ENCODE results near the gene LENG9. TPM values are rescaled to one million over a fixed set of nuclear protein-coding genes. Genes with fewer than 3 reads are reported as not detected.

LENG9 gene
- total and polyA plus RNA-seq, 2 of the 13 experiments (the other 11 are each of a cell fraction or from before 2014, with no cell fraction given) = 0.75 to 2.9 TPM

- WGBS (ENCODE audit: low lambda C conversion rate) = 91% methylated on average over 8 of the region's 14 CpGs
- in situ Hi-C loops (cut with HindIII; ENCODE audit: extremely low pct_ligation_motif_present, low pct_unique_long_range_greater_than_20kb) (no loop called here), intact Hi-C loops (cut with micrococcal nuclease; ENCODE audit: unreplicated experiment) (no loop called here)
- H4K20me1 ChIP-seq (ENCODE audit: insufficient read depth, low read length) = no peaks in the 10 kb centered on the region
- H3K4me2 ChIP-seq (ENCODE audit: low read depth, low read length) = no peak overlapping the region
- H3K27ac ChIP-seq (ENCODE audit: extremely low read length, insufficient read depth, low read length) = no peak overlapping the region
- H2AFZ ChIP-seq (ENCODE audit: low read length) = no peak overlapping the region
- no peaks in the 10 kb centered on the region for H3K79me2 ChIP-seq (ENCODE audit: insufficient read depth, low read length)
- H3K9ac ChIP-seq (ENCODE audit: insufficient read depth, low read depth, low read length) = no peak overlapping the region
- ChIA-PET POLR2A (no interaction called here), CTCF (ENCODE audit: low intra/inter-chr PET ratio, low total read pairs) (no interaction called here)
- ATAC-seq (no peak), DNase-seq (ENCODE audit: low spot score) (no peak), FAIRE-seq (no peak)
- H3K36me3 ChIP-seq (replicated peaks in 1 of 2; ENCODE audit: control insufficient read depth in 1 of 2, insufficient read depth in 2 of 2, low read length in 2 of 2) = no peaks in the 10 kb centered on the region
- no peaks in the 10 kb centered on the region for H3K27me3 ChIP-seq (ENCODE audit: control insufficient read depth in 1 of 2, insufficient read depth in 2 of 2, low read length in 2 of 2)
- no peaks in the 10 kb centered on the region for H3K9me3 ChIP-seq (ENCODE audit: low read length)
- no TSS peak for BruUV-seq (replicated peaks)
- H3K4me1 ChIP-seq (ENCODE audit: insufficient read depth, low read length) = peaks cover 29% of the 10 kb centered on the region
- no peak overlapping the region for H3K4me3 ChIP-seq (replicated peaks in 1 of 3; ENCODE audit: insufficient read depth in 1 of 3, low read depth in 2 of 3, low read length in 3 of 3)
- TF ChIP-seq FOXP4 (CRISPR knock-in tag; IDR thresholded peaks at IDR 0.05) (no peak), HNRNPL (IDR thresholded peaks at IDR 0.05; ENCODE audit: low read depth, low read length) (no peak), SAP130 (CRISPR knock-in tag; IDR thresholded peaks at IDR 0.05; ENCODE audit: low read depth) (no peak), RORA (CRISPR knock-in tag; IDR thresholded peaks at IDR 0.05) (no peak), ZNF709 (CRISPR knock-in tag; IDR thresholded peaks at IDR 0.05) (no peak), ELF4 (CRISPR knock-in tag; IDR thresholded peaks at IDR 0.05; ENCODE audit: borderline replicate concordance) (no peak), ZNF777 (CRISPR knock-in tag; IDR thresholded peaks at IDR 0.05) (no peak), POLR2AphosphoS5 (IDR thresholded peaks at IDR 0.05; ENCODE audit: low read depth, low read length) (no peak), BCL3 (CRISPR knock-in tag; IDR thresholded peaks at IDR 0.05) (no peak), ZMYM3 (CRISPR knock-in tag; IDR thresholded peaks at IDR 0.05) (no peak), MYC (CRISPR knock-in tag; IDR thresholded peaks at IDR 0.05; ENCODE audit: borderline replicate concordance) (no peak), ZNF605 (CRISPR knock-in tag; IDR thresholded peaks at IDR 0.05) (no peak), AKNA (CRISPR knock-in tag; IDR thresholded peaks at IDR 0.05; ENCODE audit: borderline replicate concordance) (no peak), SNAI1 (CRISPR knock-in tag; IDR thresholded peaks at IDR 0.05; ENCODE audit: borderline replicate concordance) (no peak), ZNF460 (CRISPR knock-in tag; IDR thresholded peaks at IDR 0.05; ENCODE audit: borderline replicate concordance) (no peak), HMG20B (CRISPR knock-in tag; conservative IDR thresholded peaks at IDR 0.05) (no peak)
- TF ChIP-seq, protein P1, sequence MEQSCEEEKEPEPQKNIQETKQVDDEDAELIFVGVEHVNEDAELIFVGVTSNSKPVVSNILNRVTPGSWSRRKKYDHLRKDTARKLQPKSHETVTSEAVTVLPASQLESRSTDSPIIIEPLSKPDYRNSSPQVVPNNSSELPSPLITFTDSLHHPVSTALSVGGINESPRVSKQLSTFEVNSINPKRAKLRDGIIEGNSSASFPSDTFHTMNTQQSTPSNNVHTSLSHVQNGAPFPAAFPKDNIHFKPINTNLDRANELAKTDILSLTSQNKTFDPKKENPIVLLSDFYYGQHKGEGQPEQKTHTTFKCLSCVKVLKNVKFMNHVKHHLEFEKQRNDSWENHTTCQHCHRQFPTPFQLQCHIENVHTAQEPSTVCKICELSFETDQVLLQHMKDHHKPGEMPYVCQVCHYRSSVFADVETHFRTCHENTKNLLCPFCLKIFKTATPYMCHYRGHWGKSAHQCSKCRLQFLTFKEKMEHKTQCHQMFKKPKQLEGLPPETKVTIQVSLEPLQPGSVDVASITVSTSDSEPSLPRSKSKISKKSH (CRISPR knock-in tag; IDR thresholded peaks at IDR 0.05; ENCODE audit: borderline replicate concordance) = no peak
Observed at GRCh38 chr19:54424201-54424600, 39.4 kb downstream of the LENG9 start.

Measured in HepG2 (cell line).